Heart left ventricle (tissue), 13 donors: ENCODE data around the gene BNIP3.

Experiments
- POLR2A ChIP-seq, 2 donors: fragments of 450-650 bp; IDR thresholded peaks; one replicate each; pipeline ENCODE4 v1.6.1; 2017; ENCODE audit warnings: antibody characterized with exemption in 2 of 2, mild to moderate bottlenecking in 2 of 2, moderate library complexity in 2 of 2
- TF ChIP-seq, protein P1 (sequence below), 12 donors: fragments of 200-600 bp; sonication (generic) in 4 of 12; IDR thresholded peaks; one replicate each; pipeline versions ENCODE4 v1.5.0 to v1.8.0; 2018 to 2022; ENCODE audit warnings: antibody characterized with exemption in 12 of 12, mild to moderate bottlenecking in 5 of 12
- donor health status: ischemic (EF 13 %, LVEDD 7.1; RV severe dilation, severe dysfunction).
- donor health status: DM: no; HTN: yes; CAD: no.
- donor health status: DM: no; HTN: no; CAD: no.
- donor health status: ischemic (EF 25% LVEDD 6.9; RV normal size, moderate dysfunction).
- donor health status: ischemic (EF 25% LVEDD 5.7; RV mildly dilated, moderate dysfunction).
- donor health status: ischemic (EF 35%, LVEDD 5.7; RV mildly dilated, moderate dysfunction).
- donor health status: nonischemic (EF 11% LVEDD 7.7; RV severe dilation, severe dysfunction).
- donor health status: DM: yes; HTN: yes; CAD: no.
- donor health status: PGD.
- donor health status: ischemic (EF 29% LVEDD 5.4; RV normal size, mild dysfunction).
- donor health status: nonischemic (EF 23%, LVEDD 6.1; RV moderate dilation, normal function).

DNA sequence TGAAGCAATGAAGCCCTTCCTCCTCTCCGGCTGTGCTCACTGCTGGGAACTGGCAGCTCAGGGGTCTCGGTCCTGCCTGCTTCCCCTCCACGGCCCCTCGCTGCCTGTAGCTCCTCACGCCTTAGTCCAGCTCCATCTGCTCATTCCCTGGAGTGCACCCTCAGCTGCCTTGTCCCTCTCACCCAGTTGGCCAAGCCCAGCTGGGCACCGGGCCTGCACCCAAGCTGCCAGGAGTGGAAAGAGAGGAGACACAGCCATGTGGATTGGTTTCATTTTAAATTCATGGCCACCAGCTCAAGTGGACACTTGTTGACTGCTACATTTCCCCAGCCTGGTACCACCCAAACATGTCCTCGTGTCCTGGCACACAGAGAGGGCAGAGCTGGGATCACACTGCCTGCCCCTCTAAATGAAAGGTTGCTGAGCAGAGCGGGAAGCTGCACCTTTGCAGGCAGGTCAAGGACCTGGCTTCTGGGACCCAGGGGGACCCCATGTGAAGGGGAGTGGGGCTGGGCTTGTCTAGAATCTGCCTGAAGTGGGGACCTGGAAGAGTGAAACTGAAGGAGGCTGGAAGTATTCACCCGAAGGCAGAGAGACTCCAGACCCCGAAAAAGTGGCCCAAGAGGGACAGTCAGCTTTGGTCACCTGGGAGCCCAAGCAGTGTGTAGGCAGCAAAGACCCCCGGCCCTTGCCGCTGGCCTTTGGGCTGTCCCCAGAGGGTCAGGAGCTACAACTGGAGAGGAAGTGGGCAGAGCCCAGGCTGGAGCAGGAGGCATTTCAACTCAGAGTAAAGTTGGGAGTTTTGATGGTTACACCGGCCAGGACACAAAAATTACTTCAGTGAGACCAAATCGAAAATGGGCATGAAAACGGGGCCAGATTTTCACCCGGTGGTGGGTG is 15.0 kb upstream of the BNIP3 start:
- TF ChIP-seq, protein P1, sequence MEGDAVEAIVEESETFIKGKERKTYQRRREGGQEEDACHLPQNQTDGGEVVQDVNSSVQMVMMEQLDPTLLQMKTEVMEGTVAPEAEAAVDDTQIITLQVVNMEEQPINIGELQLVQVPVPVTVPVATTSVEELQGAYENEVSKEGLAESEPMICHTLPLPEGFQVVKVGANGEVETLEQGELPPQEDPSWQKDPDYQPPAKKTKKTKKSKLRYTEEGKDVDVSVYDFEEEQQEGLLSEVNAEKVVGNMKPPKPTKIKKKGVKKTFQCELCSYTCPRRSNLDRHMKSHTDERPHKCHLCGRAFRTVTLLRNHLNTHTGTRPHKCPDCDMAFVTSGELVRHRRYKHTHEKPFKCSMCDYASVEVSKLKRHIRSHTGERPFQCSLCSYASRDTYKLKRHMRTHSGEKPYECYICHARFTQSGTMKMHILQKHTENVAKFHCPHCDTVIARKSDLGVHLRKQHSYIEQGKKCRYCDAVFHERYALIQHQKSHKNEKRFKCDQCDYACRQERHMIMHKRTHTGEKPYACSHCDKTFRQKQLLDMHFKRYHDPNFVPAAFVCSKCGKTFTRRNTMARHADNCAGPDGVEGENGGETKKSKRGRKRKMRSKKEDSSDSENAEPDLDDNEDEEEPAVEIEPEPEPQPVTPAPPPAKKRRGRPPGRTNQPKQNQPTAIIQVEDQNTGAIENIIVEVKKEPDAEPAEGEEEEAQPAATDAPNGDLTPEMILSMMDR (IDR thresholded peaks at IDR 0.05) = no peak
- no peak for TF ChIP-seq POLR2A (IDR thresholded peaks at IDR 0.05)
